Measurements from ENCODE around the gene SAP25.

- TF ChIP-seq, protein P1, sequence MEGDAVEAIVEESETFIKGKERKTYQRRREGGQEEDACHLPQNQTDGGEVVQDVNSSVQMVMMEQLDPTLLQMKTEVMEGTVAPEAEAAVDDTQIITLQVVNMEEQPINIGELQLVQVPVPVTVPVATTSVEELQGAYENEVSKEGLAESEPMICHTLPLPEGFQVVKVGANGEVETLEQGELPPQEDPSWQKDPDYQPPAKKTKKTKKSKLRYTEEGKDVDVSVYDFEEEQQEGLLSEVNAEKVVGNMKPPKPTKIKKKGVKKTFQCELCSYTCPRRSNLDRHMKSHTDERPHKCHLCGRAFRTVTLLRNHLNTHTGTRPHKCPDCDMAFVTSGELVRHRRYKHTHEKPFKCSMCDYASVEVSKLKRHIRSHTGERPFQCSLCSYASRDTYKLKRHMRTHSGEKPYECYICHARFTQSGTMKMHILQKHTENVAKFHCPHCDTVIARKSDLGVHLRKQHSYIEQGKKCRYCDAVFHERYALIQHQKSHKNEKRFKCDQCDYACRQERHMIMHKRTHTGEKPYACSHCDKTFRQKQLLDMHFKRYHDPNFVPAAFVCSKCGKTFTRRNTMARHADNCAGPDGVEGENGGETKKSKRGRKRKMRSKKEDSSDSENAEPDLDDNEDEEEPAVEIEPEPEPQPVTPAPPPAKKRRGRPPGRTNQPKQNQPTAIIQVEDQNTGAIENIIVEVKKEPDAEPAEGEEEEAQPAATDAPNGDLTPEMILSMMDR (IDR thresholded peaks at IDR 0.05), result no peak
- no peak for TF ChIP-seq POLR2AphosphoS5 (IDR thresholded peaks at IDR 0.05)
- no peak for TF ChIP-seq EP300 (IDR thresholded peaks at IDR 0.05)
Observed at GRCh38 chr7:100575206-100575631, 1.5 kb upstream of the SAP25 start.

Data from sigmoid colon (tissue), 4 donors.